Fibroblast of the conjunctiva (primary cell): ENCODE data around the gene PKNOX2.

Experiments used
- DNase-seq: peaks from one replicate; pipeline ENCODE4 v3.0.0-alpha.2; 2010; ENCODE audit warnings: low read depth

PKNOX2 gene

DNA sequence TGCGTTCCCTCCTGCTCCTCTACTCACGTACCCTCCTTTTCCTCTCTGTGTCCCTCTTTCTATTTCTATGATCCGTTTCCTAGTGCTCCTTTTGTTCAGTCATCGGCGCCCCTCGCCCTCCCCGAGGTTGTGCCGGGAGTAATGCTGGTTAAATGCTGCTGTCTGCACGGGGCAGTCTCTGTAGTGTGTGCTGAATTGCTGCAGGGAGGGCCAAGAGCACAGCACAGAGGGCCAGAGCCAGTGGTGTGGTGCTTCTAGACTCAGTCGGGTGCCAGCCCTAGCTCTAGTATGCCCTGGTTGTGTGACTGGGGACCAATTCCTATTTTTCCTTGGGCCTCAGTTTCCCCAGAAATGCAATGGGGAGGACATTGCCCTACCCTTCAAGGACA is 98.3 kb downstream of the PKNOX2 start:
- DNase-seq = no peak

DNA sequence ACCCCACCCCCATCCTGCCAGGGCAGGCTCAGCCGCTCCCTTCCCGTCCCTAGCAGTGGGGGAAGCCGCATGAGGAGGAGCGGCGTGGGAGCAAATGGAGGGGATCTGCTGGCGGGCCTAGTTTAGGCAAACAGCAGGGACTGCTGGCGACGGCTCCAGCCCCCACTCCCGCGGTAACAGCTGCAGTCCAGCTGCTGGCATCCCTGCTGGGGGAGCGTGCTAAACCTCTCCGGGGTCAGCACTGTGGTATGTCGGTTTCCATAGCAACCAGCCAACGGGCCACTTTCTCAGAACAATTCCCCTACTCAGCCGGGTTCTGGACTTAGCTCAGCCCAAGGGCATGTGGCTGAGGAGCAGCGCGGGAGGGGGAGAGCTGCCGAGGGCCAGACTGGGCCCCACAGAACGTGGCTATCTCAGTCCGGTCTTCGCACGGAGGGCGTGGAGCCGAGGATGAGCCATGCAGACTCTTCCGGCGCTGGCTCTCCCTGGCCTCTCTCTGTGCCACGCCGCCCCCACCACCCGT is 98.8 kb downstream of the PKNOX2 start:
- DNase-seq = peak; percentile 97

- no peak for DNase-seq
These were observed 99.8 kb downstream of the PKNOX2 start for GRCh38 chr11:125264100-125265022.

DNA sequence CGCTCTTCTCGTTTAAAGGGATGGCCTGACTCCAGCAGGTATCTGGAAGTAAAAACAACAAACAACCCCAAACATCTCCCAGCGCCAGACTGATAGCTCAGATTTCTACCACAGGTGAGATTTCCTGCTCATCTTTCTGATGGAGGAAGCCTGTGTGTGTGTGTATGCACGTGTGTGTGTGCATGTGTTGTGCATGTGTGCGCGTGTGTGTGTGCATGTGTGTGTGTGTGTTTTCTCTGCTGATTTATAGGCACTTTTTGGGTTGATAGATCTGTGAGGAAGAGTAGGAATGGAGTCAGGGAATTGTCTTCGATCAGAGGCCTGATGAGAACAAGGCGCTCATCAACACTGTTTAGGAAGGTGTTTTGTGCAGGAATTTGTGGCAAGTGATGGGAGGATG is 103.0 kb downstream of the PKNOX2 start:
- no peak for DNase-seq

DNA sequence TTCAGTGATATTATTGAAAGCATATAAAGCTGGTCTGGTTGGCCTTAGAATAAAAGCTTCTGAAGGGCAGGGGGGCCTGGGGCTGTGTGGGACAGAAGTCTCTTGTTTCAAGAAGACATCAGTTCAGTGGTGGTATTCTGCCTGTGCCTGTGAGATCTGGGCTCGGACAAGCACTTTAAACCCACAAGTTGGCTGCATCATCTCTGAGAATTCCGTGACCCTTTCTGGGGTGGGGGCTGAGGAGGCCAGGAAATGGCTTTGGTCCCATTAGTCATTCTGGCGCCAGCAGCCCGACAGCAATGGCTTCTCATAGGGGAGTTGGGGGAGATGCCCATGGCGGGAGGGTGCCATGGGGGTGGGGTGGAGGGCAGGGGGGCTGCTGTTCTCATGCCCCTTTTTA is 104.1 kb downstream of the PKNOX2 start:
- DNase-seq = no peak

GRCh38 chr11:125270106-125270505 is 105.6 kb downstream of the PKNOX2 start:
- DNase-seq = no peak

DNA sequence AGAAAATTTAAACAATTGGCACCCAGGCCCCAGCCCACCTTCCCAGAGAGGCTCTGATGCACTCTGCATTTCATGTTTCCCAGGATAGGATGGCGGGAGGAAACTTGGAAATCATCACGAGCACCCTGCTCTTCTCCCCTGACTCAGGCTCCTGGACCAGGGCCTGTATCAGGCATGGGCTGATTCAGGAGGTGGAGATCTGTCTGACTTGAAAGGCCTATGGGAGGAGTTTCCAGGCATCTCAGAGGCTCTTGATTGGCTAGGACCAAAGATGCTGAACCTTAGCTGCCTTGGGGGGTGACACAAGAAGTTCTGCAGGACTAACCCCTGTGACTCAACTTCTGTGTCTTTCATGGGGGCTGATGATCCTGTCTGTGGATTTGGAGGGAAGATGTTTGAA is 106.2 kb downstream of the PKNOX2 start:
- DNase-seq = no peak

GRCh38 chr11:125271483-125272091 is 107.0 kb downstream of the PKNOX2 start:
- no peak for DNase-seq

GRCh38 chr11:125272092-125272491 is 107.5 kb downstream of the PKNOX2 start:
- DNase-seq = no peak

DNA sequence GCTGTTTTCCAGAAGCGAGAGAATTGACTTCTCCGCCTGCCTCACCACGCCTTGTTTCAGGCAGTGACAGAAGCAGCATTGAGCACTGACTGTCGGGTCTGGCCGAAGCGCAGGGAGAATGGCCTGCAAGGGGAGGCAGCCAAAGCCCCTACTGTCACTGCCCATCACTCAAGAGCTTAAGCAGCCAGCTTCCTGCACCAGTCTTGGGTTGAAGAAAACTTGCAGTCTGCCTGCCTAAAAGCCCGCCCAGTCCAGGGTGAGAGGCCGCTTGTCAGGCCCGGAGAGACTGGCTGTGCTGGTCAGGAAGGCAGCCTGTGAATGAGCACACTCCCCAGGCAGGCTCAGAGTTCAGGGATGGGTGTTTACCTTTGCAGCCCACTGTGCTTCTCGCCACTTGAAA is 108.3 kb downstream of the PKNOX2 start:
- DNase-seq = no peak

GRCh38 chr11:125273519-125274000 is 109.0 kb downstream of the PKNOX2 start:
- DNase-seq = no peak

- no peak for DNase-seq
These were observed 109.8 kb downstream of the PKNOX2 start for GRCh38 chr11:125274309-125274708.

DNA sequence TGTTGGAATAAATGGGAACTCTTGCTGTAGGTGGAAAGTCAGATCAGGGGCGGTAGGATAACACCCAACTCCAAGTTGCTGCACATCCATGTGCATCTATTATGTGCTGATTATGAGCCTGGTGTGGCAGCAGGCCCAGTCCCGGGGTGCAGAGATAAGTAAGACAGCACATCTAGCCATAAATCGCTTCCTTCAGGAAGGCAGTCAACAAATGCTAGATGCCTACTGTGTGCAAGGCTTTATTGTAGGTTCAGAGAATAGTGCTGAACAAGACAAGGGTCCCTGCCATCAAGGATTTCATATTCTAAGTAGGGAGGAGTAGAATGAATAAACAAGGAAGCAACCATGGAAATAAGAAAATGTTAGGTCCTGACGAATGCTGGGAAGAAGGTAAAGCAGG is 110.2 kb downstream of the PKNOX2 start:
- no peak for DNase-seq

DNA sequence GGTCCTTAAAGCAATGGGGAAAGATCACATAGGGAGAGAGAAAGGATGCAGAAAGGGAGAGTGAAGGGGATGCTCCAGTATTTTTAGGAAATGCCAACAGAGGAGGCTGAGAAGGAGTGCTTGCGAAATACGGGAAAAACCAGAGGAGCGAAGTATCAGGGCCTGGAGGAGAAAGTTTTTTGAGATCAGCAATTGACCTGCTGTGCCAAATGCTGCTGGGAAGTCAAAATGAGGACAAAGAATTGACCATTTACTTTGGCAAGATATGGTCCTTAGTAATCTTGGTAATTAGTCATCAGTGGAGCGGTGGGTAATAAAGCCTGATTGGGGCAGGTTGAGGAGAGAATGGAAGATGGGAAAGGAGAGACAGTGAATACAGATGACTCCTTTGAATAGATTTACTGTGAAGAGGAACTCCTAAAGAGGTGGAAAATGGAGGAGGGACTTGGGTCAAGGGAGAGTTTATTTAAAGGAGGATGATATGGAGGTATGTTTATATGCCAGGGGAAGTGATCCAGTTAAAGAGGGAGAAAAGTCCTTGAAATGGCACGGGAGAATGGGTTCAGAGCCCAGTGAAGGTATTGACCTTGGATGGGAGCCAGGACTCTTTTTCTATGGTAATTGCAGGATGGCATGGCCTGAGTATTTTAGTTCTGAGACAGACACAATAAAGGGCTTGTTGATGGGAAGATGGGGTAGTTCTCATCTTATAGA is 111.5 kb downstream of the PKNOX2 start:
- no peak for DNase-seq

DNA sequence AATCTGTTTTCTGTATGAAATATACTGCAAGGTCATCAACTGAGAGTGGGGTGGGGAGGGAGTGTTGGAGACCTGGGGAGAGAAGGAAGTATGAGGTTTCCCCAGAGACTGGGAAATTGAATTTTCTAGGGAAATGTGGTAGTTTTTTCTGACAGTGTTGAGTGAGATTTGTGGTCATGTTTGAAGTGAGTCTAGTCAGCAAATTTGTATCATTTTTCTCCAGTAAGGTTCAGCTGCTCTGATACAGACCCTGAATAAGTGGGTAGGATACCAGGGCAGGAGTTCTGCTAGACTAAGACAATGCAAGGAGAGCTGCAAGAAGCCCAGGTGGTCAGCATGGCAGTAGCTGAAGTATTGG is 112.0 kb downstream of the PKNOX2 start:
- no peak for DNase-seq

- no peak for DNase-seq
These were observed 115.3 kb downstream of the PKNOX2 start for GRCh38 chr11:125279676-125280418.

- no peak for DNase-seq
These were observed 116.1 kb downstream of the PKNOX2 start for GRCh38 chr11:125280646-125281045.

GRCh38 chr11:125281831-125282595 is 117.5 kb downstream of the PKNOX2 start:
- no peak for DNase-seq

GRCh38 chr11:125282596-125282914 is 118.0 kb downstream of the PKNOX2 start:
- DNase-seq = no peak

- no peak for DNase-seq
These were observed 119.8 kb downstream of the PKNOX2 start for GRCh38 chr11:125284245-125284850.

- DNase-seq = no peak
These were observed 121.3 kb downstream of the PKNOX2 start for GRCh38 chr11:125285844-125286243.
